Stimulated activated CD4-positive, alpha-beta T cell treated with anti-CD3 and anti-CD28 coated beads, TNF-alpha, amount 100 ng/mL, for 4 hours (primary cell): Measurements from ENCODE around the gene STK11.
A peak's percentile ranks its signal among the peaks of the same experiment; 100 is the strongest.

ENCODE experiments used
- DNase-seq, 3 experiments: peaks; one replicate each; pipeline ENCODE4 v3.0.0-alpha.2; 2020; ENCODE audit warnings: low read depth in 3 of 3

STK11 gene

DNA sequence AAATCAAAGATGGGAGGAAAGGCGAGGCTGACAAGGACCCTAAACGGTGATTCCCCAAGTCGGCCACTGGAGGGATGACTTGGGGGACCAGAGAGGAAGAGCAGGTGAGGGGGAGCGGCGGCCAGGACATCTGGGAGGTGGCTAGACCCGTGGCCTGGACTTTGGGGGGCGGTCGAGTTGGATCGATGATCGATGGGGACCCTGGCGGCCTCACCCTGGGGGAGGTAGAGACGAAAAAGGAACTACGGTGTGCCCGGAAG, 55.9 kb downstream of the STK11 start:
- no peak for DNase-seq

DNA sequence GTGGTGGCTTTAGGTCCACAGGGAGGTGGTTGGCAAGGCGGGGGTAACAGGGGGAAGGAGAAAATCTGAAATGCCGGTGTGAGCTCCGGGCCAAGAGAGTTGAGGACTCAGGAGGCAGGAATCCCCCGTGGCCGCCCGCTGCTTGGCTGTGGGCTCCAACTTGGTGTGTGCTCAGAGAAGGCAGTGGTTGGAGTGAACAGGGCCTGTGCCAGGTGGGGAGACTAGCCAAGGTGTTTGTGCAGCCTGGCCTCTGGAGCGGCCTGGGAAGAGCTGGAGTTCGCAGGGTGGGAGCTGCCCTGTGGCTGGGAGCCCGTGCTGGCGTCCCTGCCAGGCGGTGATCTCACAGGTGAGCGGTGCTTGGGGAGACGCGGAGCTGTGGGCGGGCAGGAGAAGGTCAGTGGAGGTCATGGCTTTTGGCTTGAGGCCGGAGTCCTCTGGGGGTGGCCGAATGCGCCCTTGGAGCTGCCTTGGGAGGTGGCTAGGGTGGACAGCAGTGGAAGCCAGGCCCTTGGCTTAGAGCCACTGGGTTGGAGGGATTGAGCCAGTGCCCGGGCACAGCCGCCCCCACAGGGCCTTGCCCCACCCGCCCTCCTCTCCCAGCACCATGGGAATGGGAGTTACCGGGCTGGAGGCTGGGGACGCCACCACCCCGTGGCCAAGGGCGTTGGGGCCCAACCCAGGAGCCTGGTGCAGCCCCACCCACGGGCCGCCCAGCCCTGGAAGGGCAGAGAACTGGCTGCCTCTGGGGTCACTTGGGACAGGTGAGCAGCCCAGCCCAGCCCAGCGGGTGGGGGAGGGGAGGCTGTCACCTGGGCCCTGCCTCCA, 56.4 kb downstream of the STK11 start:
- DNase-seq = no peak

DNA sequence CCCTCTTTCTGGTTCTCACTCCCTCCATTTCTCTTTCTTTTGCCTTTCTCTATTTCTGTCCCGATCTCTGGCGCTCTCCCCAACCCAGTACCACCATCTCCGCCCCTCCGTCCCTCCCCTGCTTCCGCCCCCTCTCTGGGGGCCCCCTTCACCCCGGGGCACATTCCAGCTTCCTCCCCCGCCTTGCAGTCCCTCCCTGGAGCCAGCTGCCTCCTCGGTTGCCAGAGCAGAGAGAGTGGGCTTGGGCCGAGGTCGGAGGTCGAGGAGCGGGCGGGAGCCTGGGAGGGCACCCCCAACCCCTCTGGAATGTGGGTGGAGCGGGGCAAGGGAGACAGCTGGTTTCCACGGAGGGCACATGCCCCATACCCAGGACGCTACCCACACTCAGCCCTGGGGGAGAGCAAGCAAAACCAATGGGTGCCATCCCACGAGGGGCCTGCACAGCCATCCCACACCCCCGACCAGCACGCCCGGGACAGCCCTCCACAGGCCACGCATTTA, 57.1 kb downstream of the STK11 start:
- DNase-seq = no peak

DNA sequence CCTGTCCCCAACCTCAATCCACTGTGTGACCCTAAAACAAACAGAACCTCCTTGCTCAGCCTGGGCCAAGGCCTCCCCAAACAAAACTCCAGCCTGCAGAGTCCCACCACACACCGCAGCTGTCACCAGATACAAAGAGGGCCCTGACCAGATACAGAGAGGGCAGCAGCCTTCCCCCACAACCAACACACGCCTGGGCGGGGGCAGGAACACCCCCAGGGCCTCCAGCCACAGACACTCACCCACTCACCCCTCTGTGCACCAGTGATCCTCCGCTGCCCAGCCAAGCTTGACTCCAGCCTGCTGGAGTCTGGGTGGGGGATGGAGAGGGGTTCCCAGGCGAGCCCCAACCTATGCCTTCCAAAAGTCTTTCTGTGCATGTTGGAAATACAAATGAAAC, 57.6 kb downstream of the STK11 start:
- DNase-seq = no peak

DNA sequence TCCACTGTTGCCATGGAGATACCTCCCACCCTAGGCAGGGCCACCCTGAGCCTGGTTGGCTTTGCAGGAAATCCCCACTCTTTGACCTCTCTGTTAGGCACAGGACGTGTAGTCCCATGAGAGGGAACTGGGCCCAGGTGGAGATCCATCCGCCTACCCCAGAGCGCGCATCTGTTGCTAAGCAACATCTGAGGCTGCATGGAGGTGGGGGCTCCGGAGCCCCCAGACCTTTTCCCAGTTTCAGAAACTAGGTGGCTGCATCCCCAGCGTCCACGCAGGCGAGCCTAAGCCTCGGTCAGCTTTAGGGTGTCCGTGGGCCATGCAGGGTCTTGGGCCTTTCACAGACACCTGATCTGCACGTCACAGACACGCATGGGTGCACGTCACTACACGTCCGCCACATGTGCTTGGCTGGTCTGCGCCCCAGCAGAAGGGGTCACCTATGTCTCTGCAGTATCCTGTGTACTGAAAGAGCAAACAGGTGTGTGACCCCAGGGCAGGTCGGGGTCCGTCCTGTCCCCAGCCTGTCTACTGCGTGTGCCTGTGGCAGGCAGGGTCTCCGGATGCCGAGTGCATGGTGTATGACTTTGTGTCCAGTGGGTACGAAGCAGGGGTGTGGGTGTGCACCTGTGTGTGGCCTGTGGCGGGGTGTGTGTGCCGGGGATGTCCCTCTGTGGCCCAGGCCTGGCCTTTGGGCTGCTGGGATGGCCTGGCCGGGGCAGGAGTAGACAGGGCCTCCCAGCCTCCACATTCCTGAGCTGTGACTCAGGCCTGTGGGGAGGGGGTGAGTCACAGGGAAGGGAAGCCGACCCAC, 59.4 kb downstream of the STK11 start:
- no peak for DNase-seq

DNA sequence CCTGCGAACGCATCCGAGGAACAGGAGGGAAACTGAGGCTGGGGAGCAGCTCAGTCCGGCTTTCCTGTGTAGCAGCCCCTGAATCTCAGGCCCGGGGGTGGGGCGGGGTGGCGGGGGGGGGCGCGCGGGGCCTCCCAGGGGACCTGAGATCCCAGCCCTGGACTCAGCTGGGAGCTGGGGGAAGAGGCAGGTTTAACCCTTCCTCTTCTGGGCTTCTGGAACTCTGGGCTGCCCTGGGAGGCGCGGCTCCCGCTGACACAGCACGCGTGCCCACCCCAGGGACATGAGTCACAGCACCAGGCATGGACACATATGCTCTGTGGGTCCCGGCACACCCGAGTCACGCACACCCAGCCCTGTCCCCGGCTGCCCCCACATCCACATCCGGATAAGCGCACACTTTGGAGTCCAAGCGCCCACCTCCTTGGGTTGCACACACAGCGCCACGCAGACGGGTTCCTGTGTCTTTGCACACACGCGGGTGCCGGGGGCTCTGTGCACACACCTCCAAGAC, 60.1 kb downstream of the STK11 start:
- no peak for DNase-seq

DNA sequence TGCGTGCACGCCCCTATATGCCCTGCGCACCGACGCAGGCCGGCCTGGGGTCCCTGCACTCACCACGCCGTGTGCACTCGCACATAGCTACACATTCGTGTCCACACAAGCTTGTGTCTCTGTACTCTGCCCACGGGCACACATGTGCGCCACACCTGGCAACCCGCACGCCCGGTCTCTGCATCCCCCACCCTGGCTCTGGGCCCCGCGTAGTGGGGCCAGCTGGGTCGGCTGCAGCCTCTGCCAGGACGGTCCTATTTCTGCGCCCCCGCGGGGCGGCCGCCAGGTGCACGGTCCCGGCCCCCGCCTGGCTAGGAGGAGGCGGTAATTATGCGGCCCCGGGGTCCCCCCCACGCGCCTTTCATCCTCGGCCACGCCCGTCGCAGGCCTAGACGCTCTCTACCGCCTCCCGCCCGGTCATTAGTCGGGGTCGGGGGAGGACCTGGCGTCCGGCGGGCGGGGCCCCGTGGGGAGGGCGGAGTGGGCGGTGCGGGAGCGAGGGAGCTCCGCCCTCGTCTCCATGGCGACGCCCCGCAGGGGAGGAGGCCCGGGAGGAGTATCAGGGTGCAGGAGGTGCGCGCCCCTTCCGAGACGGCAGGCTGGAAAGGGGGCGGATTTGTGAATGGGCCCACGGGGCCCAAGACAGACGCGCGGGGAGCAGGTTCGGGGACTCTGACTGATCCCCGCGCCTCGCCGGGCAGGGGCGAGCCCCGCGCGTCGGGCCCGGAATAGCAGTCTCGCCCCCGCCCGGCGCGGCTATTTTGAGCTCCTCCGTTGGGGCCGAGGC, 60.7 kb downstream of the STK11 start:
- DNase-seq = peak in 2 of 3 experiments; percentile 73 to 76

DNA sequence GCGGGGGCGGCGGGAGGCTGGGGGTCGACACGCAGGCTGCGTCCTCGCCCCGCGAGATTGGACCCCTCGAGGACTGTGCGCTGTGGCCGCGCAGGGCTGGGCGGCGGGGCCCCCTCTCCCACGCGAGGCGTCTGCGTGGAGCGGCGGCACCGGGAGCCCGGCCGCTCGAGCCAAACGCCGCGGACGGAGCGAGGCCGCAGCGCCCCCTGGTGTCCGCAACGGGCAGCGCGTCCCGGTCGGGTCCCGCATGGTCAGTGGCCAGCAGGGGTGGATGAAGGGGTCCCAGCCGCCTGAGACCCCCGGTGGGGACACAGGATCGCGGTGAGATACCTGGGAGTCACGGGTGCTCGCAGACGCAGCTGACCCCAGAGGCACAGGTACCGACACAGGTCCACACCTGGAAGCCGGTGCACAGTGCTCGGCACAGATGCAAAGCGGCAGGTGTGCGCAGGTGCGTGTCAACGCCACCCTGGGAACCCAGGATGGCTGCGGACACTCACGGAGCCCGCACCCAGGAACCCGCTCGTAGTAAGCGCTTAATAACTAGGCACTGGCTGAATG, 61.4 kb downstream of the STK11 start:
- no peak for DNase-seq

DNA sequence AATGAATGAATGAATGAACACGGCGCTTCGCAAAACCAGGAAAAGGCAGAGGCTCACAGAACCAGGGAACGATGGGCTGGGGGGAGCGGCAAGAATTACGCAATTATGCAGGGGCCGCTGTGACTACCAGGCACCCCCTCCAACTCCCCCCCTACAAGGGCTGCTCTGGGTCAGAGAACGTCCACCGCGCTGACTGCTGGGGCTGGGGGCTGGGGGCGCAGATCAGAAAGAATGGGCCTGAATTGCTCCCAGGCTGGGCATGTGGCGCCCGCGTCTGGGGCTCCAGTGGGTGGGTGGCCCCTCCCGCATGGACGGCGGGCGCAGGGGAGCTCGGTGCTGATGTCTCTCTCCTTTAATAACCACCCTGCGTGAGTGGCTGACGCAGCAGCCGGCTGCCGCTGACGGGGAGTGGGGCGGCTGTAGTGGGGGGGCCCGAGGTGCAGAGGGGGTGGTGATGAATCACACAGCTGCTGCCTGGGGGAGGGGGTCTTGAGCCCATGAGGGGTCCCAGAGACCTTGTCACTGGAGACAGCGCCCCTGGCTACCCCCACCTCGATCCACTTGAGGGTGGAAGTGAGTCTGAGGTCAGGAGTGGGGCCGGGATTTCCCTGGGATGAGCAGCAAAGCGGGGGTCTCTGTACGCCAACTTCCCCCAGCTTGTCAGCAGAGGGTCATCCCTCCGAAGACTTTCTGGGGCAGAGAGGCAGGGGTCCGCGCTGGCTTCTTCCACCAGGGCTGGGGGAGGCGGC, 62.1 kb downstream of the STK11 start:
- no peak for DNase-seq

DNA sequence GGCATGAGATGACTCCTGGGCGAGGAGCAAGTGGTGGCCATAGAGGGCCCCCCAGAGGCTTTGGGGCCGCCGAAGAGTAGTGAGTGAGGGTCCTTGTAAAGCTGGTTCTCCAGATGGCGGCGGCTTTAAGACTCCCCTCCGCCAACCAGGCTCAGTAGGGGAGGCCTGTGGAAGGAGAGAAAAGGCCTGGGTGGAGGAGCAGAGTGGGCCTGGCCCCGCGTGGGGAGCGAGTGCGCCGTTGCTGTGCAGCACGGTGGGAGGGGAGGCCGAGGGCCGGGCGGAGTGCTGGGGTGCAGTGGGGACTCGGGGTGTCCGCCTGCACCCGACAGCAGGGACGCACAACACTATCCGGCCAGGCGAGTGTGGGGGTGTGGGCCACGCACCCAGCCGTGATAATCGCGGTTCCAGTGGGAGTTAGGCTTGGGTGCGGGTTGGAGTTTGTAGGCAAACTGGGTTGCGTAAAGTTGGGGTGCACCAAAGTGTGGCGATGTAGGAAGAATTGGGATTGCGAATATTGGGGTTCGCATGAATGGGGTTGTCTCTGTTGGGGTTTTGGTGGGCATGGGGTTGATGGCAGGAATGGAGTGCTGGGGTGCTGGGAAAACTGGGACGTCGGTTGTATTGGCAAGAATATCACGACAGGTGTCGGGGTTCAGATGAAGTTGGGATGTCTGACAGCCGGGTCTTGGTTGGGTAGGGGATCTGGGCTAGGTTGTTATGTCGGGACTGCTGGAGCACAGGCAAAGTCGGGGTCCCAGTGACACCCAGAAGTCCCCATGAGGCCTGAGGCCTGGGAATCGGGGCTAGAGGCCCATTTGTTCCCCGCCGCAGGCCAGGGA, 62.9 kb downstream of the STK11 start:
- no peak for DNase-seq

DNA sequence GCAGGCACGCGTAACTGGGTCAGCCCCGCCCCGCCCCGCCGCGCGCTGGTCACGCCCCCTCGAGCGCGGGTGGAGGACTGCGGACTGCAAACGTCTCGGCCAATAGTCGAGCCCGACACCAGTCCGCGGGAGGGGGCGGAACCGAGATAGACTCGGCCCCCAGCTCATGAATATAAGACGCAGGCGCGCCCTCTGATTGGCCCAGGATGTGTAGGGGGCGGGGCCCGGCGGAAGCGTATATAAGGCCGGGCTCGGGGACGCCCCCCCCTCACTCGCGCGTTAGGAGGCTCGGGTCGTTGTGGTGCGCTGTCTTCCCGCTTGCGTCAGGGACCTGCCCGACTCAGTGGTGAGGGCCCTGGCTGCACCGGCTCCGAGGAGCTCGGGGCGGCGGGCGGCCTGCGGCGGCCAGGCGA, 63.5 kb downstream of the STK11 start, which contains the start of gene CIRBP:
Gene CIRBP, plus strand, starts transcription at position 268 of the 413 bp plus-strand sequence. CDS start 1,602 bp downstream, outside the sequence.
- DNase-seq = peak; percentile 98 to 99 (median 98)

DNA sequence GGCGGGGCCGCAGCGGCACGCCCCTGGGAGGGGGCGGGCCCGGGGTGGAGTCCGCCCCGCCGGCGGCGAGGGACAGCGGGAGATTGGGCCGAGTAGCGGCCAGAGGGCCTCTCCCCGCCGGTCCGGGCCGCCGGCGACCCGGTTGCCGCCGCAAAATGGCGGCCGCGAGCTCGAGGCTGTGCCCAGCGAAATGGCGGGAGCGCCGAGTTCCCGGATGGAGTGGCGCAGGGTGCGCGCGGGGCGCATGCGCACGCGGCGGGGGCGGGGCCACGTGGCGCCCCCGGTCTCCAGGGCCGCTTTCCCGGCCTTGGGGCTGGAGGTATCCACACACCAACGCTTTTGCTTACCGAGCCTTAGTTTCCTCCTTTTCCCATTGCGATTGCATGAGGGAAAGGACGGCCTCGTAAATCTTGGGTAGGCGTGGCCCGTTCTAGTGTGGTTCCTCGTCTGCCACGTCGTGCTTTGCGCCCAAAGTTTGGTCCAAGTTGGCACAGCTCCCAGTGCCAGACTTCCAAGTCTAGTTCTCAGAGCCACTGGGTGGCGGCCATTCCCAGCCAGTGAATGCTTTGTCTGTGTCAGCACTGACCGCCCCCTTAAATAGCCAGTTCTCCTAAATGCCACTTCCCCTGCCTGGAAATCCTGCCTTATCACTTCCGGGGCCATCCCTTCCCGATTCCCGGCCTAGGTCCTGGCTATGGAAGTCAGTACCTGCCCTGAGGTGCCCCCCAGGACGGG, 64.1 kb downstream of the STK11 start:
- DNase-seq = peak in 2 of 3 experiments; percentile 72 to 75

DNA sequence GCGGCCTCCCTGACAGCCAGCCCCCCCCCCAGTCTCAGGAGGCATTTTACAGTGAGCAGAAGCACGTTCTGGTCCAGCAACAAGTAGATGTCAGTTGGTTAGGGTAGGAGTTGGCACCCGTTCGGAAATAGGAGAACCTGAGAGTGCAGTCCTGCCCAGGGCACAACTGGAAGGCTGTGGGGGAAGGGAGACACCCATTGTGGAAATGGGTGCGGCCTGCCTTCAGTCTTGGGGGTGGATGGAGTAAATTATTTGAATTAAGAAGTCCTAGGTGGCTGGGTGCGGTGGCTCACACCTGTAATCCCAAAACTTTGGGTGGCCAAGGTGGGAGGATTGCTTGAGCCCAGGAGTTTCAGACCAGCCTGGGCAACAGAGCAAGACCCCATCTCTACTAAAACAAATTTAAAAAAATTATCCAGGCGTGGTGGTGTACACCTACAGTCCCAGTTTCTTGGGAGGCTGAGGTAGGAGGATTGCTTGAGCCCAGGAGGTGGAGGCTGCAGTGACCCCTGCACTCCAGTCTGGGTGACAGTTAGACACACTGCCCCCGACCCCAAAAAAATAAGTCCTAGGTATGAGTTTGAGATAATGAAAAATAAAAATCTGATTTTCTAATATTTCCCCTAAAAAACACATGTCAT, 64.8 kb downstream of the STK11 start:
- DNase-seq = no peak

DNA sequence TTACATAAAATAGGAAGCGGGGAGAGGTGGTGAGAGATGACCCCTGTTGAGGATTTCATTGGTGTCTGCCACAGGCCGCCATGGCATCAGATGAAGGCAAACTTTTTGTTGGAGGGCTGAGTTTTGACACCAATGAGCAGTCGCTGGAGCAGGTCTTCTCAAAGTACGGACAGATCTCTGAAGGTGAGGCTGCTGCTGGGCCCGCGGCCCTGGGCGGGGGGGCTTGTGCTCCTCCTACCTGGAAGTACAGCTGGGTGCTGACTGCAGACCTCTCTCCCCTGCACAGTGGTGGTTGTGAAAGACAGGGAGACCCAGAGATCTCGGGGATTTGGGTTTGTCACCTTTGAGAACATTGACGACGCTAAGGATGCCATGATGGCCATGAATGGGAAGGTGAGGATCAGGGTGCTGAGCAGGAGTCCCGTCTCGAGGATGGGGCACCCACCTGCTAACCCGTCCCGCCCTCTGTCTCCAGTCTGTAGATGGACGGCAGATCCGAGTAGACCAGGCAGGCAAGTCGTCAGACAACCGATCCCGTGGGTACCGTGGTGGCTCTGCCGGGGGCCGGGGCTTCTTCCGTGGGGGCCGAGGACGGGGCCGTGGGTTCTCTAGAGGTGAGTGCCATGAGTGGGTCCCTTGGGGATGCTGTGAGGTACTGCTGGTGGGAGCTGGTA, 65.4 kb downstream of the STK11 start:
- DNase-seq = no peak

DNA sequence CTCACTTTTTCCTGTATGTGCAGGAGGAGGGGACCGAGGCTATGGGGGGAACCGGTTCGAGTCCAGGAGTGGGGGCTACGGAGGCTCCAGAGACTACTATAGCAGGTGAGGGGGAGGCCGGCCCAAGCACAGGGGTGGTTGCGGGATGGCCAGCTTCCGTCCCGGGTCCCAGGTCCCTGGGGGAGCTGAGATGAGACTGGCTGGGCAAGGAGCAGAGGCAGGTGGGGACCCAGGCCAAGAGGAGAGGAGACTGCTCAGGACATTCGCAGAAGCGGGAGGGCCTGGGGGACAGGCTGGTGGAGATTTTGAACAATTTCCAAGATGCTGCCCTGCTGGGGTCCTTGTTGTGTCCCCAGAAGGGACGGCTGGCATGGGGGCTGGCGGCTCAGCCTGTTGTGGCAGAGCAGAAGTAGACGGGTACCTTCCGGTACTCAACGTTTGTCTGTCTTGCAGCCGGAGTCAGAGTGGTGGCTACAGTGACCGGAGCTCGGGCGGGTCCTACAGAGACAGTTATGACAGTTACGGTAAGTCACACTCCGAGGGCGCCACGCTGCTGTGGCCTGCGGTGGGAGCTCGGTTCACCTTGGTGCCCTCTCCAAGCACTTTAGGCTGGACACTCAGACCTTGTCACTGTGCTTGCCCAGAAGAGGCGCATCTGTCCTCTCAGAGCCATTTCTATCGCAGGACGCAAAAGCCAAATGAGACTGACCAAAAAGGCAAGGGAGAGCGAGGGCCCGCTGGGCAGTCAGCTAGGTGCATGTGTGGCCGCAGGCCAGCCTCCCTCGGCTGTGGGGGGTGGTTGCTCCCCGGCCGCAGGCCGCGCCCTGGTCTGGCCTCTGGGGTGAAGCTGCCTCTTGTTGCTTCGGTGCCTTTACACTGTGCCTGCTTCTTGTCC, 66.2 kb downstream of the STK11 start:
- no peak for DNase-seq

DNA sequence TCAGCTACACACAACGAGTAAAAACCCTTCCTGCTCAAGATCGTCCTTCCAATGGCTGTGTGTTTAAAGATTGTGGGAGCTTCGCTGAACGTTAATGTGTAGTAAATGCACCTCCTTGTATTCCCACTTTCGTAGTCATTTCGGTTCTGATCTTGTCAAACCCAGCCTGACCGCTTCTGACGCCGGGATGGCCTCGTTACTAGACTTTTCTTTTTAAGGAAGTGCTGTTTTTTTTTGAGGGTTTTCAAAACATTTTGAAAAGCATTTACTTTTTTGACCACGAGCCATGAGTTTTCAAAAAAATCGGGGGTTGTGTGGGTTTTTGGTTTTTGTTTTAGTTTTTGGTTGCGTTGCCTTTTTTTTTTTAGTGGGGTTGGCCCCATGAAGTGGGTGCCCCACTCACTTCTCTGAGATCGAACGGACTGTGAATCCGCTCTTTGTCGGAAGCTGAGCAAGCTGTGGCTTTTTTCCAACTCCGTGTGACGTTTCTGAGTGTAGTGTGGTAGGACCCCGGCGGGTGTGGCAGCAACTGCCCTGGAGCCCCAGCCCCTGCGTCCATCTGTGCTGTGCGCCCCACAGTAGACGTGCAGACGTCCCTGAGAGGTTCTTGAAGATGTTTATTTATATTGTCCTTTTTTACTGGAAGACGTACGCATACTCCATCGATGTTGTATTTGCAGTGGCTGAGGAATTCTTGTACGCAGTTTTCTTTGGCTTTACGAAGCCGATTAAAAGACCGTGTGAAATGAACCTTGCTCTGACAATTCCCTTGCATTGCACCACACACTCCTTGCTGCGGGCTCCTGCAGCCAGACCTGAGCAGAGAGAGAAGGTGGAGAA, 67.1 kb downstream of the STK11 start:
- no peak for DNase-seq
